ENCODE data around the gene CHTF18.

CHTF18 gene

DNA sequence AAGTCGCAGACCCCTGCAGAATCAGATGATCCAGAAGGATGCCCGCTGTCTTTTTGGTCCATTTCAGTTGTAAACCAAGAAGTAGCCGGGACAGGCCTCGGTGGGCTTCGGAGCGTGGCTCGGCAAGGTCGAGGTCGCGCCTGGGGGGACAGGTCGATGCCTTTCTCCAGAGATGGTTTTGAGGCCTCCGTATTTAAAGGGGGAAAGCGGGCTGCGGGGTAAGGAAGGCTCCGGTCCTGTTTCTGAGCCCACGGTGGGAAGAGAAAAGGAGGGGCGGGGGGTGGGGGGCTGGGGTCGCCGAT is 19.6 kb downstream of the CHTF18 start:
- H3K4me3 ChIP-seq (ENCODE audit: low read length) = peak overlapping the region; percentile 77
- TF ChIP-seq, protein P1, sequence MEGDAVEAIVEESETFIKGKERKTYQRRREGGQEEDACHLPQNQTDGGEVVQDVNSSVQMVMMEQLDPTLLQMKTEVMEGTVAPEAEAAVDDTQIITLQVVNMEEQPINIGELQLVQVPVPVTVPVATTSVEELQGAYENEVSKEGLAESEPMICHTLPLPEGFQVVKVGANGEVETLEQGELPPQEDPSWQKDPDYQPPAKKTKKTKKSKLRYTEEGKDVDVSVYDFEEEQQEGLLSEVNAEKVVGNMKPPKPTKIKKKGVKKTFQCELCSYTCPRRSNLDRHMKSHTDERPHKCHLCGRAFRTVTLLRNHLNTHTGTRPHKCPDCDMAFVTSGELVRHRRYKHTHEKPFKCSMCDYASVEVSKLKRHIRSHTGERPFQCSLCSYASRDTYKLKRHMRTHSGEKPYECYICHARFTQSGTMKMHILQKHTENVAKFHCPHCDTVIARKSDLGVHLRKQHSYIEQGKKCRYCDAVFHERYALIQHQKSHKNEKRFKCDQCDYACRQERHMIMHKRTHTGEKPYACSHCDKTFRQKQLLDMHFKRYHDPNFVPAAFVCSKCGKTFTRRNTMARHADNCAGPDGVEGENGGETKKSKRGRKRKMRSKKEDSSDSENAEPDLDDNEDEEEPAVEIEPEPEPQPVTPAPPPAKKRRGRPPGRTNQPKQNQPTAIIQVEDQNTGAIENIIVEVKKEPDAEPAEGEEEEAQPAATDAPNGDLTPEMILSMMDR (conservative IDR thresholded peaks at IDR 0.05; ENCODE audit: low read length) = no peak
- DNase-seq (ENCODE audit: low read depth) = no peak

DNA sequence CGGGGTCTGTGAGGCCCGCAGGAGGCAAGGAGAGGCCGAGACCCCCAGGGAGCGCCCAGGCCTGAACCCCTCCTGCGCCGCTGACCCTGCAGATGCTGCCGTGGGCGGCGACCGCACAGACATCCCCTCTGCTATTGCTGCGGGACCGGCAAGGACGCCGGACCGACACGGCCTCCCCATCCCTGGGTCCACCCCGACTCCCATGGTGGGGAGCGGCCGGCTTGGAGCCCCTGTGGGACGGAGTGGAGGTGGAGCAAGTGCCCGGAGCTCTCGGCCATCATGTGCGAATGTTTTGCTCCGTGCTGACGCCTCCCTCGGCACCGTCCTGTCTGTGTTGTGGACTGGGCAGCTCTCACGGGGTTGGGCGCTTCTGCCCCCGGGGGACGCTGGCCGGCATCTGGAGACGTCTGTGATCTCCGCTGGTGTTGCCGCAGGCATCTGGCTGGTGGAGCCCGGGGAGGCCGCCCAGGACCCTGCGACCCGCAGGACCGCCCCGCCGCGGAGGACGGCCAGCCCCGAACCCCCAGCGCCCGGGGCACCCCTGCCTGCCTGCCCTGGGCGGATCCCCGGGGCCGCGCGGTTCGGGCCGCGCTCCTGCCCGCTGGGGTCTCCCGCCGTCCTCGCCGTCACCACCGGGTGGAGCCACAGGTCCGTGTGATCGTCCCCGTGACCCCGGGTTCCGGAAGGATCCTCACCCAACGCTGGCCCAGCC is 24.9 kb downstream of the CHTF18 start:
- TF ChIP-seq, protein P1 (conservative IDR thresholded peaks at IDR 0.05; ENCODE audit: low read length) = peak; percentile 57
- peak; percentile 6 for DNase-seq (ENCODE audit: low read depth)
- peak overlapping the region; percentile 35 for H3K4me3 ChIP-seq (ENCODE audit: low read length)

DNA sequence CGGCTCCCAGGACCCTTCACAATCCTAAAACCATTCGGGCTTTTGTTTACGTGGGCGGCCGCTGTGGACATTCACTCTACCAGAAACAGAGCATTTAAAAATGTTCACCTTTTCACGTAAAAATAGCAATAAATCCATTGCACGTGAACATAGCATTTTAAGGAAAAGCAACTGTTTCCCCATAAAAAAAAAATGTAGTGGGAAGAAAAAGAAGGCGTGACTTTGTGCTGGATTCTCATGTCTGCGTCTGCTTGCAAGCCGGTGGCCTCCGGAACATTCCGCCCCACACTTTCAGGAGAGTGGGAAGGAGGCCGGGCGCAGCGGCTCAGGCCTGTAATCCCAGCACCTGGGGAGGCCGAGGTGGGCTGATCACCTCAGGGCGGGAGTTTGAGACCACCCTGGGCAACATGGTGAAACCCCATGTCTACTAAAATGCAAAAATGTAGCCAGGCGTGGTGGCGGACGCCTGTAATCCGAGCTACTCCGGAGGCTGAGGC is 25.5 kb downstream of the CHTF18 start:
- H3K4me3 ChIP-seq (ENCODE audit: low read length) = no peak overlapping the region
- TF ChIP-seq, protein P1 (conservative IDR thresholded peaks at IDR 0.05; ENCODE audit: low read length) = no peak
- no peak for DNase-seq (ENCODE audit: low read depth)

DNA sequence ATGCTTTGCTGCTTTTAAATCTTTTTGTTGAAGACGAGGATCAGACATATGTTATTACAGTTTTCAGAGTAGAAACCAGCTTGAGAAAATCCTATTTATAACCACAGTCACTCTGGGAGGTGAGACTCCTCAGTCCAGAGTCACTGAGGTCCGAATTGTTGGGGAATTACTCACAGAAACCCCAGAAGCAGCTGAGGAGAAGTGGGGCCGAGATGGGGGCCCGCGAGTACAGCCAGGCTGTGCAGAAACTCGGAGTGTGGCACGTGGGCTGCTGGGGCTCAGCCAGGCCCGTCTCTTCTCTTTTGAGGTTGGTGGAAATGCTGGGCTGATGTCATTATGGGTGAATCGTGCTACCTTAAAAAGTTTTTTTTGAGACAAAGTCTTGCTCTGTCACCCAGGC is 26.6 kb downstream of the CHTF18 start:
- H3K4me3 ChIP-seq (ENCODE audit: low read length) = no peak overlapping the region
- TF ChIP-seq, protein P1 (conservative IDR thresholded peaks at IDR 0.05; ENCODE audit: low read length) = no peak
- peak; percentile 64 for DNase-seq (ENCODE audit: low read depth)

DNA sequence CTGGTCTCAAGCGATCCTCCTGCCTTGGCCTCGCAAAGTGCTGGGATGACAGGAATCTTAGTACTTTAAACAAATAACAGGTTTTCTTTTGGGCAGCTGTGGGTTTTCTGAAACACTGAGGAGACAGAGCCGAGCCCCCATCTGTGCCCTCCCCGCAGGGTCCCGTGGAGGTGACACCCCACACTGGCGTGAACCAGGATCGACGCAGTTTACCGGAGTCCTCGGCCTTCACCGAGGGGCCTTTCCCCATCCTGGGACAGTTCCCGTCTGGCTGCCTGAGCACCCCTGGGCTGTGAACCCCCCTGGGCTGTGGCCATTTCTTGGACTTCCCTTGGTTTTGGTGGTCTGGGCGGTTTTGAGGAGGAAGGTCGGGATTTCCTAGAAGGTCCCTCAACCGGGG is 27.4 kb downstream of the CHTF18 start:
- DNase-seq (ENCODE audit: low read depth) = no peak
- no peak overlapping the region for H3K4me3 ChIP-seq (ENCODE audit: low read length)
- TF ChIP-seq, protein P1 (conservative IDR thresholded peaks at IDR 0.05; ENCODE audit: low read length) = no peak

DNA sequence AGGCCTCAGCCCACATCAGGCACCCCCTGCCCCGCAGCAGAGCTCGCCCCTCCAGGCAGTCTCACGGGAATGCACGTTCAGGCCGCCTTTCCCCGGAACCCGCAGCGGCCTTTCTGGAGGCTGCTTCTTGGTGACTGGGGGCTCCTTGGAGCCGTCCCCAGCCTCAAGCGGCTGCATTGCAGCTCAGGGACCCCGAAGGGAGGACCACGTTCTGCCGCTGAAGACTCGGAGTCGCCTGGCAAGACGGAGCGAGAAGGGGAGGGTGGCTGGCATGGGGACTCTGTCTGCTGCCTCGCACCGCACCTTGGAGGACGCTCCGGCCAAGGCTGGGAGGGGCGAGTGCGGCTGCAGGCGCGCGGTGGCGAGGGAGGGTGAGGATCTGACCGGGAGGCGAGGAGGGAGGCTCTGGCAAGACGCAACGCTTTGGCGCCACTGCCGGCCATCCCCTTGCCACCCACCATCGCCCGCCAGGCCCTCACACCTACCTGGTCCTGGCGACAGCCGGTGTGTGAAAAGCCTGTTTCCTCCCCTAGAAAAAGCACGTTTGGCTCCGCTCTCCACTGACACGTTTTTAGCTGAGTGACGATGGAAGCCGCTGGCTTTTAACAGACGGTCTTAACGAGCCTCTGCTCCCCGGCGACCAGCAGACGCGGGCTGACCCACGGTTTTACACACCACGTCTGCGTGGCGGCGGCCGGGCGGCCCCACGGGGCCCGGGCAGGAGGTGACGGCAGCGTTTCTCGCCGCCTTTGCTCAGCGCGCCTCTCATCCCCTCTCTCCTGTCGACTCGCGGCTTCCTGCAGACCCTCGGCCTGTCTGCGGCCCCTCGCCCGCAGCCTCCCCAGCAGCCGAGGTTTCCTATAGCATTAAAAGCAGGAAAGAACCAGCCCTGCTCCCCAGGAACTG is 28.8 kb downstream of the CHTF18 start:
- TF ChIP-seq, protein P1 (conservative IDR thresholded peaks at IDR 0.05; ENCODE audit: low read length) = no peak
- no peak overlapping the region for H3K4me3 ChIP-seq (ENCODE audit: low read length)
- no peak for DNase-seq (ENCODE audit: low read depth)
